ENCODE data around the gene USP46. TPM values are rescaled to one million over a fixed set of nuclear protein-coding genes. Genes with fewer than 3 reads are reported as not detected.

The USP46 gene
- total and polyA plus RNA-seq, 4 donors: 4.8 to 24.1 (median 14.5) TPM

- no peak overlapping the region for H3K4me3 ChIP-seq (ENCODE audit: low read length in 2 of 2)
- intact Hi-C loops (cut with DNase I): no loop called here
- H3K4me1 ChIP-seq (ENCODE audit: control insufficient read depth in 1 of 2, insufficient read depth in 2 of 2, low read length in 2 of 2): peaks cover 6 to 9% of the 10 kb centered on the region in 2 donors
- no peaks in the 10 kb centered on the region for H3K27me3 ChIP-seq (ENCODE audit: control insufficient read depth in 1 of 2, insufficient read depth in 2 of 2, low read length in 1 of 2)
- 85 to 96% methylated on average over 1 of the region's 1 CpG for WGBS, 2 donors
- H3K36me3 ChIP-seq (ENCODE audit: control insufficient read depth in 1 of 2, insufficient read depth in 2 of 2, low read length in 1 of 2): no peaks in the 10 kb centered on the region
- no peaks in the 10 kb centered on the region for H3K9me3 ChIP-seq (ENCODE audit: control insufficient read depth, low read length)
- H3K27ac ChIP-seq (ENCODE audit: low read depth in 1 of 2, low read length in 2 of 2): no peak overlapping the region
- ATAC-seq (ENCODE audit: low FRiP score): no peak
- DNase-seq: no peak
Measured at GRCh38 chr4:52648836-52649235, 10.3 kb downstream of the USP46 start.

- Histone ChIP-seq H3K4me3 (ENCODE audit: low read length in 2 of 2) (no peak overlapping the region), H3K9me3 (ENCODE audit: control insufficient read depth, low read length) (no peaks in the 10 kb centered on the region), H3K36me3 (ENCODE audit: control insufficient read depth in 1 of 2, insufficient read depth in 2 of 2, low read length in 1 of 2) (no peaks in the 10 kb centered on the region), H3K27me3 (ENCODE audit: control insufficient read depth in 1 of 2, insufficient read depth in 2 of 2, low read length in 1 of 2) (no peaks in the 10 kb centered on the region), H3K4me1 (ENCODE audit: control insufficient read depth in 1 of 2, insufficient read depth in 2 of 2, low read length in 2 of 2) (peaks cover 8 to 16% of the 10 kb centered on the region in 2 donors), H3K27ac (ENCODE audit: low read depth in 1 of 2, low read length in 2 of 2) (no peak overlapping the region)
- DNase-seq (no peak), ATAC-seq (ENCODE audit: low FRiP score) (no peak)
- intact Hi-C loops (cut with DNase I): no loop called here
- 53 to 59% methylated on average over 2 of the region's 2 CpGs for WGBS, 2 donors
Measured at GRCh38 chr4:52646741-52647140, 12.4 kb downstream of the USP46 start.

- H3K4me3 ChIP-seq (ENCODE audit: low read length in 2 of 2): no peak overlapping the region
- DNase-seq: no peak
- 86 to 92% methylated on average over 3 of the region's 3 CpGs for WGBS, 2 donors
- intact Hi-C loops (cut with DNase I): no loop called here
- H3K27me3 ChIP-seq (ENCODE audit: control insufficient read depth in 1 of 2, insufficient read depth in 2 of 2, low read length in 1 of 2): no peaks in the 10 kb centered on the region
- ATAC-seq (ENCODE audit: low FRiP score): no peak
- H3K4me1 ChIP-seq (ENCODE audit: control insufficient read depth in 1 of 2, insufficient read depth in 2 of 2, low read length in 2 of 2): peaks cover 8 to 19% of the 10 kb centered on the region in 2 donors
- no peaks in the 10 kb centered on the region for H3K36me3 ChIP-seq (ENCODE audit: control insufficient read depth in 1 of 2, insufficient read depth in 2 of 2, low read length in 1 of 2)
- H3K27ac ChIP-seq (ENCODE audit: low read depth in 1 of 2, low read length in 2 of 2): no peak overlapping the region
- H3K9me3 ChIP-seq (ENCODE audit: control insufficient read depth, low read length): no peaks in the 10 kb centered on the region
Measured at GRCh38 chr4:52646096-52646495, 13.0 kb downstream of the USP46 start.

- Histone ChIP-seq H3K4me3 (ENCODE audit: low read length in 2 of 2) (no peak overlapping the region), H3K9me3 (ENCODE audit: control insufficient read depth, low read length) (no peaks in the 10 kb centered on the region), H3K4me1 (ENCODE audit: control insufficient read depth in 1 of 2, insufficient read depth in 2 of 2, low read length in 2 of 2) (peaks cover 10 to 19% of the 10 kb centered on the region in 2 donors), H3K27ac (ENCODE audit: low read depth in 1 of 2, low read length in 2 of 2) (peak overlapping the region; percentile 14 to 23), H3K36me3 (ENCODE audit: control insufficient read depth in 1 of 2, insufficient read depth in 2 of 2, low read length in 1 of 2) (no peaks in the 10 kb centered on the region), H3K27me3 (ENCODE audit: control insufficient read depth in 1 of 2, insufficient read depth in 2 of 2, low read length in 1 of 2) (no peaks in the 10 kb centered on the region)
- intact Hi-C loops (cut with DNase I): no loop called here
- ATAC-seq (ENCODE audit: low FRiP score) (no peak), DNase-seq (no peak)
Measured at GRCh38 chr4:52645300-52645699, 13.8 kb downstream of the USP46 start.

- H3K4me3 ChIP-seq (ENCODE audit: low read length in 2 of 2): no peak overlapping the region
- peak overlapping the region; percentile 69 for H3K27ac ChIP-seq (ENCODE audit: low read depth in 1 of 2, low read length in 2 of 2)
- ATAC-seq (ENCODE audit: low FRiP score) (peak; percentile 61), DNase-seq (peak; percentile 88 to 92)
- no peaks in the 10 kb centered on the region for H3K36me3 ChIP-seq (ENCODE audit: control insufficient read depth in 1 of 2, insufficient read depth in 2 of 2, low read length in 1 of 2)
- no peaks in the 10 kb centered on the region for H3K9me3 ChIP-seq (ENCODE audit: control insufficient read depth, low read length)
- no peaks in the 10 kb centered on the region for H3K27me3 ChIP-seq (ENCODE audit: control insufficient read depth in 1 of 2, insufficient read depth in 2 of 2, low read length in 1 of 2)
- WGBS, 2 donors: 0 to 6% methylated on average over 4 of the region's 4 CpGs
- H3K4me1 ChIP-seq (ENCODE audit: control insufficient read depth in 1 of 2, insufficient read depth in 2 of 2, low read length in 2 of 2): peaks cover 10 to 19% of the 10 kb centered on the region in 2 donors
- intact Hi-C loops (cut with DNase I): loop anchor here in 1 of 2 donors (5.0 kb wide), 1 partner anchor 57 kb away; no protein-coding TSS in a partner anchor
Measured at GRCh38 chr4:52643785-52644244, 15.3 kb downstream of the USP46 start.

GRCh38 chr4:52643190-52643589 lies 15.9 kb downstream of the USP46 start:
- Histone ChIP-seq H3K4me1 (ENCODE audit: control insufficient read depth in 1 of 2, insufficient read depth in 2 of 2, low read length in 2 of 2) (peaks cover 10 to 19% of the 10 kb centered on the region in 2 donors), H3K27me3 (ENCODE audit: control insufficient read depth in 1 of 2, insufficient read depth in 2 of 2, low read length in 1 of 2) (no peaks in the 10 kb centered on the region), H3K27ac (ENCODE audit: low read depth in 1 of 2, low read length in 2 of 2) (peak overlapping the region; percentile 56 to 69), H3K4me3 (ENCODE audit: low read length in 2 of 2) (no peak overlapping the region), H3K9me3 (ENCODE audit: control insufficient read depth, low read length) (no peaks in the 10 kb centered on the region), H3K36me3 (ENCODE audit: control insufficient read depth in 1 of 2, insufficient read depth in 2 of 2, low read length in 1 of 2) (no peaks in the 10 kb centered on the region)
- intact Hi-C loops (cut with DNase I): loop anchor here in 1 of 2 donors (5.0 kb wide), 1 partner anchor 56 kb away; no protein-coding TSS in a partner anchor
- WGBS, 2 donors: 60 to 70% methylated on average over 2 of the region's 2 CpGs
- ATAC-seq (ENCODE audit: low FRiP score): no peak
- no peak for DNase-seq

GRCh38 chr4:52641854-52642563 lies 17.1 kb downstream of the USP46 start:
- Histone ChIP-seq H3K4me3 (ENCODE audit: low read length in 2 of 2) (no peak overlapping the region), H3K36me3 (ENCODE audit: control insufficient read depth in 1 of 2, insufficient read depth in 2 of 2, low read length in 1 of 2) (no peaks in the 10 kb centered on the region), H3K9me3 (ENCODE audit: control insufficient read depth, low read length) (no peaks in the 10 kb centered on the region), H3K27me3 (ENCODE audit: control insufficient read depth in 1 of 2, insufficient read depth in 2 of 2, low read length in 1 of 2) (no peaks in the 10 kb centered on the region), H3K27ac (ENCODE audit: low read depth in 1 of 2, low read length in 2 of 2) (peak overlapping the region in 1 of 2 donors; percentile 18), H3K4me1 (ENCODE audit: control insufficient read depth in 1 of 2, insufficient read depth in 2 of 2, low read length in 2 of 2) (peaks cover 7 to 11% of the 10 kb centered on the region in 2 donors)
- WGBS, 2 donors: 69 to 71% methylated on average over 3 of the region's 3 CpGs
- ATAC-seq (ENCODE audit: low FRiP score) (no peak), DNase-seq (no peak)
- intact Hi-C loops (cut with DNase I): loop anchor here in 1 of 2 donors (5.0 kb wide), 1 partner anchor 55 kb away; no protein-coding TSS in a partner anchor

GRCh38 chr4:52640808-52641565 lies 18.1 kb downstream of the USP46 start:
- Histone ChIP-seq H3K4me1 (ENCODE audit: control insufficient read depth in 1 of 2, insufficient read depth in 2 of 2, low read length in 2 of 2) (peaks cover 7 to 11% of the 10 kb centered on the region in 2 donors), H3K27ac (ENCODE audit: low read depth in 1 of 2, low read length in 2 of 2) (peak overlapping the region; percentile 33 to 56), H3K36me3 (ENCODE audit: control insufficient read depth in 1 of 2, insufficient read depth in 2 of 2, low read length in 1 of 2) (no peaks in the 10 kb centered on the region), H3K9me3 (ENCODE audit: control insufficient read depth, low read length) (no peaks in the 10 kb centered on the region), H3K27me3 (ENCODE audit: control insufficient read depth in 1 of 2, insufficient read depth in 2 of 2, low read length in 1 of 2) (no peaks in the 10 kb centered on the region), H3K4me3 (ENCODE audit: low read length in 2 of 2) (peak overlapping the region in 1 of 2 donors; percentile 32)
- no peak for DNase-seq
- no peak for ATAC-seq (ENCODE audit: low FRiP score)
- intact Hi-C loops (cut with DNase I): loop anchor here in 1 of 2 donors (5.0 kb wide), 1 partner anchor 54 kb away; no protein-coding TSS in a partner anchor
- WGBS, 2 donors: 4 to 7% methylated on average over 6 of the region's 6 CpGs
